HG03432 (cell line): Measurements from ENCODE around the gene BANF1.
A peak's percentile ranks its signal among the peaks of the same experiment; 100 is the strongest.

Experiments
- ATAC-seq: cut with Tn5 transposase; IDR thresholded peaks from one replicate; pipeline ENCODE4 v1.9.1; 2021; ENCODE audit warnings: mild to moderate bottlenecking, moderate library complexity; ENCODE audit not compliant: unreplicated experiment

Gene BANF1, protein sequence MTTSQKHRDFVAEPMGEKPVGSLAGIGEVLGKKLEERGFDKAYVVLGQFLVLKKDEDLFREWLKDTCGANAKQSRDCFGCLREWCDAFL

DNA sequence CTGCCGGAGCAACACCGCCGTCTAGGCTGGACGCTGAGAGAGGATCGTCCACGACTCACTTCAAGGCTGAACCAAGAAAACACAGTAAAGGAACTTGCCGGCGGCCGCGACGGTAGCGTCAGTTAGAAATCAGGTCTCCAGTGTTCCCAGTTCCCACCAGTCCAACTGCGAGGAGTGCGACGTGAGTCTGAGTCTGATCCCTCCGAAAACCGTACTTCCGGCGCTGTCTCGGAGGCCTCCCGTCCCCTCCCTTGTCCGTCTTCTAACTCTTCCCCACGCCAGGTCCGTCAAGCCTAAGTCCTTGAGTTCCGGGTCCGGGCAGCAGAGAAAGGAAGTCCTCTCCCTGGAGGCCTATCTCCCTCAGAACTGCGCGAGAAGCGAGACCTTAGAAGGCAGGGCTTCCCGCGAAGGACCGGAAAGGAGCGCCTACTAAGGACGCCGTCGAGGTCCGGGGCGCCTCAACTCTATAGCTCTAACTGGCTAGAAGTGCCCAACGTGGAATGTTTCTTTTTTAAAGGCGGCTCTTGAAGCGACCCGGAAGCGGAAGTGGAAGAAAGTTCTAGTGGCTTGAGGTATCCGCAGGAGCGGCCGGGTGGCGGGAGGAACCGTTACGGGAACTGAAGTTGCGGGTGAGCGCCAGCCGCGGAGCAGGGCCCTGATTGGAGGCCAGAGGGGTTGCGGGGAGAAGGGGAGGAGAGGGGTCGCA, at the start of gene BANF1, which contains the start of gene EIF1AD:
BANF1 (plus strand) TSS at position 562 of the 706 bp plus-strand sequence. CDS start 748 bp downstream, outside the sequence.
EIF1AD (minus strand) TSS at position 216 of the 706 bp plus-strand sequence. CDS start 1,768 bp downstream, outside the sequence.
- ATAC-seq, result peak; percentile 73

DNA sequence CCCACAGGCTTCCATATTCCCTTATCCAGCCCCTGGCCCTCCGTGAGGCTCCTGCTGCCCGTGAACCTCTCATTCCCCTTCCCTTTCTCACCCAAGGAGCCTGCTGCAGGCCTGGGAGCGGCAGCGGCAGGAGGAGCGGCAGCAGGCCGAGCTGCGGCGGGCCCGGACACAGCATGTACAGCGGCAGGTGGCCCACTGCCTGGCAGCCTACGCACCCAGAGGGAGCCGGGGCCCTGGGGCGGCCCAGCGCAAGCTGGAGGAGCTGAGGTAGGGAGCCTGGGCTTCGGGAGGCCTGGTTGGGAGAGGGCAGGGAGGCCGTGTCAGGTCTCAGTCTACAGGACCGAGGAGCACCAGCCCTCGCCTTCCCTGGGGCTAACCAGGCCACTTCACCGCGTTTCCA, 48.8 kb upstream of the BANF1 start:
- ATAC-seq, result no peak

DNA sequence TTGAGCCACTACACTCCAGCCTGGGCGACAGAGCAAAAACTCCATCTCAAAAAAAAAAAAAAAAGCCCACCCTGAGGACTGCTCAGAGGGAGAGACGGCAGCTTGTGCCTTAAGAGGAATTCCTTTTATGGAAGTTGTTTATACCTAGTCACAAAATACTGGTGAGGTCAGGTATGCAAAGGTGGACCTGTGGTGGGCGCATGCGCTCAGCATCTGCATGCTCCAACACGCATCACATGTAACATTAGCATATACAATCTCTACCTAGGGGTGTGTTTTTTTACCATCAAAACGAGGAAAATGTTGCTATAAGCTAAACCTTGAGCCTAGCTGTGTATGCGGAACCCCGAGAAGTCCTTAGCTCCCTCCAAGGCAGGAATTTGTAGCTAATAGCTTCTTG, 47.5 kb upstream of the BANF1 start:
- ATAC-seq, result no peak

DNA sequence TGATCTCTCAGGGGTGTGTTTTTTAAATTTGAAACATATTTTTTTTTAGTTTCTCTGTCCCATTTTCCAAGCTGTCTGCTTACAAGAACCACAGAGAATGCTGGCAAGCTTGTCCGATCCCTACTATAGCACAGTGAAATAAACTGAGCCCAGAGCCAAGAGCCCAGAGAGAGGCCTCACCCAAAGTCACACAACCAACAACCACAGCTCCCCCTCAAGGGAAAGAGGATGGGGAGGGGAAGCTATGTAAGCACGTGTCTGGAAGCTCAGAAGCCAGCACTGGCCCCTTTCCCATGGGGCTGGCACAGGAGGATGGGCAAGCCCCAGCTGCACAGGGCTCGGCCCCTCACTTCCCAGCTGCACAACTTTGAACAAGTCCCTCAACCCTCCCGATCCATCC, 44.0 kb upstream of the BANF1 start:
- no peak for ATAC-seq

DNA sequence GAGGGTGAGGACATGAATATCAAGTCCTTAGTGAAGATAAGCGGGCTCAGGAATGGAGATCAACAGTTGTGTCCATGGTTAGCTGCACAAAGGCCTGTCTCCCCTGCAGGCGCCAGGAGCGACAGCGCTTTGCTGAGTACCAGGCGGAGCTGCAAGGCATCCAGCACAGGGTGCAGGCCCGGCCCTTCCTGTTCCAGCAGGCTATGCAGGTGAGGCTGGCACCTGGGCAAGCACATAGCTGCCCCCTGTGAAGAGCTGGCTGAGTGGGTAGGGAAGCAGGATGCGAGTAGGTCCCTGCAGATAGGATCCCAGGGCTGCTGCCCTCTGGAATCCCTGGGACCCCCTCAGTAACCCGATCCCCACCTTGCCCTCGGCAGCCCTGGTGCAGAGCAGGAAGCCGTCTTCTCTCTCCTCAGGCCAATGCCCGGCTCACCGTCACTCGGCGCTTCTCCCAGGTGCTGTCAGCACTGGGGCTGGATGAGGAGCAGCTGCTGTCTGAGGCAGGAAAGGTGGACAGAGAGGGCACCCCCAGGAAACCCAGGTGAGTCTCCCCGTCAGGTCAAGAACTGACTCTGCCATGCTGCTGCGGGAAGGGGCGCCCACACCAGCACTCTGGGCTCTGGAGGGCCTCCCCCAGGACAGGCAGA, 43.4 kb upstream of the BANF1 start:
- no peak for ATAC-seq

DNA sequence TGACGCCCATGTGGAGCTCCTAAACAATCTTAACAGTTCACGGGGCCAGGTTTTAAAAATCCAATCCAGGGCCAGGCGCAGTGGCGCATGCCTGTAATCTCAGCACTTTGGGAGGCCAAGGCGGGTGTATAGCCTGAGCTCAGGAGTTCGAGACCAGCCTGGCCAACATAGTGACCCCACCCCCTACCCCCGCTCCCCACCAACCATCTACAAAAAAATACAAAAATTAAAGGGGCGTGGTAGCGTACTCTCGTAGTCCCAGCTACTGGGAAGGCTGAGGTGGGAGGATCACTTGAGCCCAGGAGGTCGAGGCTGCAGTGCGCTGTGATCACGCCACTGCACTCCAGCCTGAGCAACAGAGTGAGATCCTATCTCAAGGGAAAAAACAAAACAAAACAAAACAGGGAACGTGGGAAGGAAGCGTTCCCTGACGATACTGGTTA, 41.5 kb upstream of the BANF1 start:
- ATAC-seq, result no peak

DNA sequence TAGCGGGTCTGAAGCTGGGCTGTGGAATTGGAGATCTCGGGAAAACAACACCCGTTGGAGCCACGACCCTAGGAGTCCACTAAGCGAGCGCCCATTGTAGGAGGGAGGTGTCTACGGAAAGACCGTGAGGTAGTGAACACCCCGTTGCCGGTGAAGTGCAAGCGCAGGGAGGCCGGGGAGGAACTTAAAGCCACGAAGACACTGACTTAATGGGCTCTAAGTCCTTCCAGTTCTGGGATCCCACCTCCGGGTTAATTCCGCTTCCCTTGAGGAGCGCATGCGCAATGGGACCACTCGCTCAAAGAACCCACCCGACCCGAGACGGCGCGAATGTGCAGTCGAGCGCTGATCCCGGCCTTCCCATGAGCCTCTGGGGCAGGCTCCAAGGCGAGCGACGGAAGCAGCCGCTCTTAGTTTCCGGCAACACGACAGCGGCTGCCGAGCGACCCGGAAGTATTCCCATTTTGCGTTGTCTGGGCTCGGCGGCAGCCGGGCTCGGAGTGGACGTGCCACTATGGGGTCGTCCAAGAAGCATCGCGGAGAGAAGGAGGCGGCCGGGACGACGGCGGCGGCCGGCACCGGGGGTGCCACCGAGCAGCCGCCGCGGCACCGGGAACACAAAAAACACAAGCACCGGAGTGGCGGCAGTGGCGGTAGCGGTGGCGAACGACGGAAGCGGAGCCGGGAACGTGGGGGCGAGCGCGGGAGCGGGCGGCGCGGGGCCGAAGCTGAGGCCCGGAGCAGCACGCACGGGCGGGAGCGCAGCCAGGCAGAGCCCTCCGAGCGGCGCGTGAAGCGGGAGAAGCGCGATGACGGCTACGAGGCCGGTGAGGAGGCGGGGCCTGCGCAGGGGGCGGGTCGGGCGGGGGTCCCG, 40.8 kb upstream of the BANF1 start, which contains the start of gene SART1:
SART1 (plus strand) TSS at position 468 of the 874 bp plus-strand sequence; CDS start at position 515, 47 bp downstream.
- ATAC-seq, result peak; percentile 81

DNA sequence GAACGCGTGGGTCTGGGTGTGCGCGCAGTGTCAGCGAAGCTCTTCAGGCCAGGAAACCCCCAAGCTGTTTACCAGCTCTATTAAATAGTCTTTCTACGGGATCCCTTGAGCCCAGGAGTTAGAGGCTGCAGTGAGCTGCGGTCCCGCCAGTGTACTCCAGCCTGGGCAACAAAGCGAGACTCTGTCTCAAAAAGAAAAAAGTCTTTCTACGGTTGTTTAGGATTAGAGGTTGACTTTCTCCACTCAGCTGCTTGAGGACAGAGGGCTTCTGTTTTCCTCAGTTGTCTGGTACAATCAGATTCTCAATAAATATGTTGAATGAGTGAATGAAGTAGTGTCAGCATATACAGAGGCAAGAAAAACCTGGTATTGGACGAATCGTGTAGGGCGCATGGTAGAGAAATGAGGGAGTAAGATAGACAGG, 40.1 kb upstream of the BANF1 start:
- ATAC-seq, result no peak

DNA sequence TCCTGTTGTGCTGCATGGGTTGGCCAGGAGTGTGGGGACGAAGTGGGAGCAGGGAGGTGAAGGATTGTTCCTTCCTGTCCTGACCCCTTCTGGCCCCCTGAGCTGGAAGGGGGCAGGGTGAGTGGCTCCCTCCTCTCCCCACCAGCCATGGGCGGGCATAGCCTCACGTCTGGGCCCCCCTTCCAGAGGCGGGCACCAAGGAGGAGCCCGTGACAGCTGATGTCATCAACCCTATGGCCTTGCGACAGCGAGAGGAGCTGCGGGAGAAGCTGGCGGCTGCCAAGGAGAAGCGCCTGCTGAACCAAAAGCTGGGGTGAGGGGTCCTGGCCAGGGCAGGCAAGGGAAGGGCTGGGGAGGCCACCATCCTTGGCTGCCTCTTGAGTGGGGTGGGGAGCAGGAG, 37.4 kb upstream of the BANF1 start:
- ATAC-seq, result no peak

DNA sequence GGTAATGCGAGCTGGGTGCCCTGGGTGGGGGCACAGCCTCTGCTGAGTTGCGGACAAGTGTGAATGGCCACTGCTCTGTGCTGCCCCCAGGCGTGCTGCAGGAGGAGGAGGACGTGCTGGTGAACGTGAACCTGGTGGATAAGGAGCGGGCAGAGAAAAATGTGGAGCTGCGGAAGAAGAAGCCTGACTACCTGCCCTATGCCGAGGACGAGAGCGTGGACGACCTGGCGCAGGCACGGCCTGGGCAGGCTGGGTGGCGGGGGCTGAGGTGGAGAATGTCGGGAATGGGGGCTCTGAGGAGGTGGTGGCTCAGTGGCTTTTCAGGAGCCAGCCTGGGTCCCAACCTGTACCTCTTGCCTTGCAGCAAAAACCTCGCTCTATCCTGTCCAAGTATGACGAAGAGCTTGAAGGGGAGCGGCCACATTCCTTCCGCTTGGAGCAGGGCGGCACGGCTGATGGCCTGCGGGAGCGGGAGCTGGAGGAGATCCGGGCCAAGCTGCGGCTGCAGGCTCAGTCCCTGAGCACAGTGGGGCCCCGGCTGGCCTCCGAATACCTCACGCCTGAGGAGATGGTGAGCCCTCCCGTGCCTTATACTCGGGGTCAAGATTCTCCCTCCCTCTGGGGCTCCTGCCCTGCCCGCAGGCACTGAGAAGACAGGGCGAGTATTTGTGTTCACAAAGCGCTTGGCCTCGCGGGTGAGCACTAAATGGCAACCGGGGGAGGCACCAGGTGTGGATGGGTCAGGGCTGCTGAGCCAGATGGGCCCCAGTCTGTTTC, 36.1 kb upstream of the BANF1 start:
- ATAC-seq, result no peak

DNA sequence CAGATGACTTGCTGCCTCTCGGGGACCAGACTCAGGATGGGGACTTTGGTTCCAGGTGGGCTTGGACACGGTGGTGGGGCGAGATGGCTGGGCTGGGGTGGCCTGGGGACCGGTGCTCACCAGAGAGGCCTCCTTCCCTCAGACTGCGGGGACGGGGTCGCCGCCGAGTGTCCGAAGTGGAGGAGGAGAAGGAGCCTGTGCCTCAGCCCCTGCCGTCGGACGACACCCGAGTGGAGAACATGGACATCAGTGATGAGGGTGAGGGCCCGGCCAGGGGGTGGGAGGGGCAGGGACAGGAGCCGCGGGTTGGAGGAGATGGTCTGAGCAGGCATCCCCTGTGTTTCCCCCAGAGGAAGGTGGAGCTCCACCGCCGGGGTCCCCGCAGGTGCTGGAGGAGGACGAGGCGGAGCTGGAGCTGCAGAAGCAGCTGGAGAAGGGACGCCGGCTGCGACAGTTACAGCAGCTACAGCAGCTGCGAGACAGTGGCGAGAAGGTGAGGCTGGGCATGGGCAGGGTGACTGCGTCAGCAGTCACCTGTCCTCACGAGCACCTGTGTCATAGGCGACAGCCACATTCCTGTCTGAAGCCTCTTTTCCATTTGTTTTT, 34.9 kb upstream of the BANF1 start:
- no peak for ATAC-seq

DNA sequence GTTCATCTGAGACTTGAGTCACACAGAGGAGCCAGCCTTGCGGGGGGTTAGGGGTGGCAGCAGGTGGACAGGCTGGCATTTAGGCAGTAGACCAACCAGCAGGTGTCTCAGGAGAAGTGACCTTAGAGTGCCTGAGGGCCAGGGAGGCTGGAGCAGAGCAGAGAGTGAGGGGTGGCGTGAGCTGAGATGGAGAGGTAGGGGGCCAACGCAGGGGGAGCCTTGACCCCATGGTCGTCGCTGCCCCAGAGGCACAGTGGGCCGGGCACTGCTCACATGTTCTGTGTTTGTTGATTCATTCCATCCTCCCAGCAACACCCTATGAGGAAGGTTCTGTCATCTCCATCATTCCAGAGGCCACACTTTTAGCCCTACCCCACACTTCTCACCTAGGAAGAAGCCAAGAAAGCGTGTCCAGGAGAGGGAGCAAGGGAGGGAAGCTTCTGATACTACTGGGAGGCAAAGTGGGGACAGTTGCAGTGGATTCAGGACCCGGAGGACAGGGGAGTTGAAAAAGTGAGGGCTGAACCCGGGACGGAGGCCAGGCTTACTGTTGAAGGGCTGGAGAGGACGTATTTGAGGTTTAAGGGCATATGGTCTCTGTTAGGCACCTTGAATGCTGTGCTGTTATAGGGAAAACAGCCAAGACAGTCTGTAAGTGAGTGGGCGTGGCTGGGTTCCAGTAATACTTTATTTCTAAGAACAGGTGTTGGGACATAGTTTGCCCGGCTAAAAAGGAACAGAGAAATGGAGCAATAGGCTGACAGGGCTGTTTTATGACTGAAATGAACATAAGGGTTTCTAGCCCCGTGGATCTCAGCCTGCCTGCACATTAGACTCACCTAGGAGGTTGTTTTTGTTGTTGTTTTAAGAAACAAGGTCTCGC, 33.5 kb upstream of the BANF1 start:
- no peak for ATAC-seq

DNA sequence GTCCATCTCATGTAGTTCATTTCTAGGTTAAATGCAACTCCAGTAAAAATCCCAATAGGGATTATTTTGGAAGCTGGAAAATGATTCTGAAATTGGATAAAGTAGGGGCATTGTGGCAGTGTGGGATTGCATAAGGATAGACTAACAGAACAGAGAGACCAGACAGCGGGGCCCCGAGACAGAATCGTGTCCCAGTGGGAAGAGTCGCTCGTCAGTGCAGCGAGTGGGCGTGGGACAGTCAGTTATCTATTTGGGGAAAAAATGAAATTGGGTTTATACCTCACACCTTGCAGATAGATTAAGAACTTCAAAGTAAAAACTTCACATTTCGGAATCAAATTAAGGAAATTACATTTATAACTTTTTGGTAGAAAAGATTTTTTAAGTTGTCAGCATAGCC, 30.2 kb upstream of the BANF1 start:
- ATAC-seq, result no peak

DNA sequence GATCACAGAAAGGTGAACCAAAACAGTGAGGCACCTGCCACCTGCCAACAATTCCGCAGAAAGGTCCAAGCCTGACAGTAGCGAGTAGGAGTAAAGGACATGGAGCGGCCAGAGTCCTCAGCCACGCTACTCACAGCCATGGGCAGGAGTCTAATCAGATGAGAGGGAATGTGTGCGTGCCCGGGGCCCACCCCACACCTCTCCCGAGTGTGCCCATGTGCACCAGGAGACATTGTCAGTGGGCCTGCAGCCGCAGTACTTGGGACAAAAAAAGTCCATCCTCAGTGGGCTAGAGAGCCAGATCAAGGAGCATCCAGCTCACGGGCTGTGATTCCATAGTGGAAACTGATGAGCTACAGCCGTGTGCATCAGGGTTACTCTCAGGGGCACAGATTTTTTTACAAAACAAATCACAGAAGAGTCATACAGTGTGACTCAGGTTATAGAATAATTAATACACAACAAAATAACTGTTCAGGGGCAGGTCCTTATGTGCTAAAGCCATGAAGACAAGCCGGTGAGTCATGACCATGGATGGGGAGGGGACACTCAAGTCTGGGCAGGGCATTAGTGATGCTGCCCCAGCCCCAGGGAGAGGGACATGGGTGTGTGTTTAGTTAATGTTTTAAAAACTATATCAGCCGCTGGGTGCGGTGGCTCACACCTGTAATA, 28.7 kb upstream of the BANF1 start:
- no peak for ATAC-seq

DNA sequence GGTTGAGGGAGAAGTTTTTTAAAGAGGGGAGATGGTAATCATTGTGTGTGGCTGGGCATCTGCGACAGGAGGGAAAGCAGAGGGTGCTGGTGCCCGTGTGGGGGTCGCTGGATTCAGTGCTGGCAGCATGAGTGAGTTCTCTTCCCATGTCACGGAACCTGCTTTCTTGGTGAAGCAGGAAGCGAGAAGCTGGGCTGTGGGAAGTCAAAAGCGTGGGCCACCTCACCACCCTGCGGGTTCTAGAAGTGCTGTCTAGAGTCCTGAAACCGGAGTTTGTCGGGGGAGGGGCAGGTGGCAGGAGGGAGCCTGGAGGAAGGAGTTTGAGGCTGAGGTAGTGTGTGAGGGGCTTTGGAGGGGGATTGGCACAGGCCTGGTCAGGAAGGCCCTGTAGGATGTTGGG, 26.5 kb upstream of the BANF1 start:
- no peak for ATAC-seq

DNA sequence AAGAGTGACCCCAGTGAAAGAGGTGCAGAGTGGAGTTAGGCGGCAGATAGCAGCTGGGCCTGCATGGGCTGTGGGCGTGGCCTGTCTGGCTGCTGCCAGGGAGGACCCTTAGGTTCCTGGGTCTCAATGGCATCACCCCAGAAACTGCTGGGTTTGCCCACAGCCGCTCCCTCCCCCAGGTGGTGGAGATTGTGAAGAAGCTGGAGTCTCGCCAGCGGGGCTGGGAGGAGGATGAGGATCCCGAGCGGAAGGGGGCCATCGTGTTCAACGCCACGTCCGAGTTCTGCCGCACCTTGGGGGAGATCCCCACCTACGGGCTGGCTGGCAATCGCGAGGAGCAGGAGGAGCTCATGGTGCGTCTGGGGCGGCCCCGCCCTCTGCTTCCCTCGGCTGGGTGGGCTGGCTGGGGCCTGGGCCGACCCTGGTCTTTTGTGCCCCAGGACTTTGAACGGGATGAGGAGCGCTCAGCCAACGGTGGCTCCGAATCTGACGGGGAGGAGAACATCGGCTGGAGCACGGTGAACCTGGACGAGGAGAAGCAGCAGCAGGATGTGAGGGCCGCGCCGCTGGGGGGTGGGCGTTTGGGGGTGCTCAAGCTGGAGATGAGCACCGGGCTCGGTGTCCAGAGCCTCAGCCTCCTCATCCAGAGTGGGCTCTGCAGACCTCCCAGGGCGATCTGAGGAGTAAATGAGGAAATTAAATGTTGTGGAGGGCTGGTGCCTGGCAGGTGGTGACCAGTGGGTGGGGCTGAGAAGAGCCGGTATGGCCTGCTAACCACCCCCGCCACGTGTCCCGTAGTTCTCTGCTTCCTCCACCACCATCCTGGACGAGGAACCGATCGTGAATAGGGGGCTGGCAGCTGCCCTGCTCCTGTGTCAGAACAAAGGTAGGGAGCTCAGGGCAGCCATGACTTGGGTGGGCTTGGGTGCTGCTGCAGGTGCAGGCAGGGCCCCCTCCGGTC, 25.8 kb upstream of the BANF1 start:
- no peak for ATAC-seq
